Measurements from ENCODE around the gene PILRA.
"Not testable (repeated sequence)": the region's sequence is repeated elsewhere in the genome, so short reads cannot be mapped to it uniquely, and the experiment has no call there.

PILRA gene

GRCh38 chr7:100344560-100345287 lies 28.6 kb upstream of the PILRA start:
- peak; percentile 81 to 88 (median 82) for DNase-seq
- H3K4me3 ChIP-seq (ENCODE audit: insufficient read depth, low read depth, low read length, poor library complexity, severe bottlenecking); H3K4me1 ChIP-seq (ENCODE audit: control insufficient read depth, insufficient read depth, low read length, poor library complexity, severe bottlenecking); H3K27me3 ChIP-seq (replicated peaks; ENCODE audit: control insufficient read depth, insufficient read depth, low read length, poor library complexity, severe bottlenecking); H3K9me3 ChIP-seq (ENCODE audit: control insufficient read depth, low read length): not testable (repeated sequence)
- H3K36me3 ChIP-seq (ENCODE audit: control insufficient read depth, insufficient read depth, low read length): peaks cover 26% of the 10 kb centered on the region
- peak overlapping the region; percentile 79 for H3K27ac ChIP-seq (ENCODE audit: insufficient read depth, low read length, poor library complexity, severe bottlenecking)

GRCh38 chr7:100345288-100345672 lies 28.0 kb upstream of the PILRA start:
- H3K4me1 ChIP-seq (ENCODE audit: control insufficient read depth, insufficient read depth, low read length, poor library complexity, severe bottlenecking); H3K27me3 ChIP-seq (replicated peaks; ENCODE audit: control insufficient read depth, insufficient read depth, low read length, poor library complexity, severe bottlenecking); H3K4me3 ChIP-seq (ENCODE audit: insufficient read depth, low read depth, low read length, poor library complexity, severe bottlenecking); H3K9me3 ChIP-seq (ENCODE audit: control insufficient read depth, low read length): not testable (repeated sequence)
- peak; percentile 46 to 63 (median 61) for DNase-seq
- H3K36me3 ChIP-seq (ENCODE audit: control insufficient read depth, insufficient read depth, low read length): peaks cover 30% of the 10 kb centered on the region
- H3K27ac ChIP-seq (ENCODE audit: insufficient read depth, low read length, poor library complexity, severe bottlenecking): peak overlapping the region; percentile 79

- H3K9me3 ChIP-seq (ENCODE audit: control insufficient read depth, low read length): no peaks in the 10 kb centered on the region
- DNase-seq: no peak
- no peak overlapping the region for H3K27ac ChIP-seq (ENCODE audit: insufficient read depth, low read length, poor library complexity, severe bottlenecking)
- no peaks in the 10 kb centered on the region for H3K27me3 ChIP-seq (replicated peaks; ENCODE audit: control insufficient read depth, insufficient read depth, low read length, poor library complexity, severe bottlenecking)
- H3K4me3 ChIP-seq (ENCODE audit: insufficient read depth, low read depth, low read length, poor library complexity, severe bottlenecking): no peak overlapping the region
- H3K36me3 ChIP-seq (ENCODE audit: control insufficient read depth, insufficient read depth, low read length): peaks cover 33% of the 10 kb centered on the region
- H3K4me1 ChIP-seq (ENCODE audit: control insufficient read depth, insufficient read depth, low read length, poor library complexity, severe bottlenecking): peaks cover 8% of the 10 kb centered on the region
These were observed 26.4 kb upstream of the PILRA start for GRCh38 chr7:100346921-100347320.

GRCh38 chr7:100348805-100349204 lies 24.5 kb upstream of the PILRA start:
- Histone ChIP-seq H3K4me1 (ENCODE audit: control insufficient read depth, insufficient read depth, low read length, poor library complexity, severe bottlenecking) (peaks cover 8% of the 10 kb centered on the region), H3K4me3 (ENCODE audit: insufficient read depth, low read depth, low read length, poor library complexity, severe bottlenecking) (no peak overlapping the region), H3K9me3 (ENCODE audit: control insufficient read depth, low read length) (no peaks in the 10 kb centered on the region), H3K27ac (ENCODE audit: insufficient read depth, low read length, poor library complexity, severe bottlenecking) (no peak overlapping the region), H3K36me3 (ENCODE audit: control insufficient read depth, insufficient read depth, low read length) (peaks cover 38% of the 10 kb centered on the region), H3K27me3 (replicated peaks; ENCODE audit: control insufficient read depth, insufficient read depth, low read length, poor library complexity, severe bottlenecking) (no peaks in the 10 kb centered on the region)
- no peak for DNase-seq

GRCh38 chr7:100349757-100350156 lies 23.5 kb upstream of the PILRA start:
- H3K4me1 ChIP-seq (ENCODE audit: control insufficient read depth, insufficient read depth, low read length, poor library complexity, severe bottlenecking): peaks cover 8% of the 10 kb centered on the region
- no peak overlapping the region for H3K27ac ChIP-seq (ENCODE audit: insufficient read depth, low read length, poor library complexity, severe bottlenecking)
- DNase-seq: no peak
- no peaks in the 10 kb centered on the region for H3K27me3 ChIP-seq (replicated peaks; ENCODE audit: control insufficient read depth, insufficient read depth, low read length, poor library complexity, severe bottlenecking)
- no peaks in the 10 kb centered on the region for H3K9me3 ChIP-seq (ENCODE audit: control insufficient read depth, low read length)
- no peak overlapping the region for H3K4me3 ChIP-seq (ENCODE audit: insufficient read depth, low read depth, low read length, poor library complexity, severe bottlenecking)
- peaks cover 47% of the 10 kb centered on the region for H3K36me3 ChIP-seq (ENCODE audit: control insufficient read depth, insufficient read depth, low read length)

GRCh38 chr7:100351657-100352058 lies 21.6 kb upstream of the PILRA start:
- Histone ChIP-seq H3K4me3 (ENCODE audit: insufficient read depth, low read depth, low read length, poor library complexity, severe bottlenecking) (no peak overlapping the region), H3K27ac (ENCODE audit: insufficient read depth, low read length, poor library complexity, severe bottlenecking) (no peak overlapping the region), H3K36me3 (ENCODE audit: control insufficient read depth, insufficient read depth, low read length) (peaks cover 55% of the 10 kb centered on the region), H3K4me1 (ENCODE audit: control insufficient read depth, insufficient read depth, low read length, poor library complexity, severe bottlenecking) (peaks cover 4% of the 10 kb centered on the region), H3K9me3 (ENCODE audit: control insufficient read depth, low read length) (no peaks in the 10 kb centered on the region), H3K27me3 (replicated peaks; ENCODE audit: control insufficient read depth, insufficient read depth, low read length, poor library complexity, severe bottlenecking) (no peaks in the 10 kb centered on the region)
- DNase-seq: no peak

- not testable (repeated sequence) for H3K9me3 ChIP-seq (ENCODE audit: control insufficient read depth, low read length); H3K4me1 ChIP-seq (ENCODE audit: control insufficient read depth, insufficient read depth, low read length, poor library complexity, severe bottlenecking); H3K27me3 ChIP-seq (replicated peaks; ENCODE audit: control insufficient read depth, insufficient read depth, low read length, poor library complexity, severe bottlenecking); DNase-seq; H3K4me3 ChIP-seq (ENCODE audit: insufficient read depth, low read depth, low read length, poor library complexity, severe bottlenecking); H3K27ac ChIP-seq (ENCODE audit: insufficient read depth, low read length, poor library complexity, severe bottlenecking)
- H3K36me3 ChIP-seq (ENCODE audit: control insufficient read depth, insufficient read depth, low read length): peaks cover 55% of the 10 kb centered on the region
These were observed 21.0 kb upstream of the PILRA start for GRCh38 chr7:100352230-100352781.

- no peak overlapping the region for H3K27ac ChIP-seq (ENCODE audit: insufficient read depth, low read length, poor library complexity, severe bottlenecking)
- no peak overlapping the region for H3K4me3 ChIP-seq (ENCODE audit: insufficient read depth, low read depth, low read length, poor library complexity, severe bottlenecking)
- no peaks in the 10 kb centered on the region for H3K27me3 ChIP-seq (replicated peaks; ENCODE audit: control insufficient read depth, insufficient read depth, low read length, poor library complexity, severe bottlenecking)
- no peak for DNase-seq
- peaks cover 4% of the 10 kb centered on the region for H3K4me1 ChIP-seq (ENCODE audit: control insufficient read depth, insufficient read depth, low read length, poor library complexity, severe bottlenecking)
- peaks cover 57% of the 10 kb centered on the region for H3K36me3 ChIP-seq (ENCODE audit: control insufficient read depth, insufficient read depth, low read length)
- H3K9me3 ChIP-seq (ENCODE audit: control insufficient read depth, low read length): no peaks in the 10 kb centered on the region
These were observed 20.2 kb upstream of the PILRA start for GRCh38 chr7:100352984-100353684.

- Histone ChIP-seq H3K27ac (ENCODE audit: insufficient read depth, low read length, poor library complexity, severe bottlenecking) (no peak overlapping the region), H3K4me1 (ENCODE audit: control insufficient read depth, insufficient read depth, low read length, poor library complexity, severe bottlenecking) (peaks cover 4% of the 10 kb centered on the region), H3K27me3 (replicated peaks; ENCODE audit: control insufficient read depth, insufficient read depth, low read length, poor library complexity, severe bottlenecking) (no peaks in the 10 kb centered on the region), H3K36me3 (ENCODE audit: control insufficient read depth, insufficient read depth, low read length) (peaks cover 61% of the 10 kb centered on the region), H3K9me3 (ENCODE audit: control insufficient read depth, low read length) (no peaks in the 10 kb centered on the region), H3K4me3 (ENCODE audit: insufficient read depth, low read depth, low read length, poor library complexity, severe bottlenecking) (no peak overlapping the region)
- DNase-seq: peak in 1 of 3 donors; percentile 4
These were observed 19.5 kb upstream of the PILRA start for GRCh38 chr7:100353685-100354330.
